ENCODE measurements around the gene CDIPT.
"Not testable (repeated sequence)": the region's sequence is repeated elsewhere in the genome, so short reads cannot be mapped to it uniquely, and the experiment has no call there.

CDIPT gene

DNA sequence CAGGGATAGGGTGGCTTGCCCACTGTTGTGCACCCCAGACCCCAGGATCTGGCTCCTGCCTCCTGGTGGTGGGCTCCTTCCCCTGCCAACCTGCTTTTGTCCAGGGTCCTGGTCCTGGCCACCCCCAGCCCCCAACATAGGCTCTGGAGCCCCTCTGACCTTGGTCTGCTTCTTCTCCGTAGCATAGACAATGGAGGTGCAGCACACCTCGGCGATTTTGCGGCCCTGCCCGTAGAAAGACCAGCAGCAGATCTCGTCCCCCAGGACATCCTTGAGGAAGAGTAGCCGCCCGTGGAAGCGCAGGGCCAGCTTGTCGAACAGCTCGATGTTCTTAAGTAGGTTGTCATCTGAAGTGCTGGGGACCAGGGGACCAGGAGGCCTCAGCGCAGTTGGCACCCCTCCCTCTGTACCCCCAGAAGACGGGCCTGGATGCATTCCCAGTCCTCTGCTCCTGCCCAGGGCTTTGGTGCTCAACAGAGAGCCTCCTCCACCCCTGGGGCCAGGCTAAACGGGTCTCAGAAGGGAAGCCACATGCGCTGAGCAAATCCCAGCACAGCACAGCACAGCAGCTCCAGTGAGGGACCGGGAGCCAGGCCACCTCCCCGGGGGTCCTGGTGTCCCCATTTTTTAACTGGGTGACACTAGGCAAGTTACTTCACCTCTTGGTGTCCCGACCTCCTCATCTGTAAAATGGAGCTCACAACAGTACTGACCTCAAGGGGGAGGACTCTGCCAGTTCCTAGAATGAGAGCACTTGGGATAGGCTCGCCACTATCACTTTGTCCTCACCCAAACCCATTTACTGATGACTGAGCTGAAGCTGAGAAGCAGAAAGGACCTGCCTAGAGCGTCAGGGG is 48.0 kb upstream of the CDIPT start:
- H3K4me2 ChIP-seq (ENCODE audit: low read length, poor library complexity, severe bottlenecking), result no peak overlapping the region
- no peak overlapping the region for H3K14ac ChIP-seq (ENCODE audit: low read length in 2 of 2)
- no peak overlapping the region for H2BK5ac ChIP-seq (ENCODE audit: low read depth, low read length, poor library complexity, severe bottlenecking)
- no peak overlapping the region for H2BK12ac ChIP-seq (ENCODE audit: low read length in 2 of 2)
- no peak overlapping the region for H2AK5ac ChIP-seq (ENCODE audit: low read length, severe bottlenecking)
- no peak overlapping the region for H3K18ac ChIP-seq (ENCODE audit: low read depth in 1 of 2, low read length in 2 of 2)
- H3K9ac ChIP-seq (ENCODE audit: low read length), result no peak overlapping the region
- 91% methylated on average over 20 of the region's 20 CpGs for WGBS
- H2AFZ ChIP-seq (ENCODE audit: low read depth, low read length), result no peak overlapping the region
- no peak overlapping the region for H3K4me3 ChIP-seq (ENCODE audit: insufficient read depth in 1 of 2, low read depth in 1 of 2, low read length in 2 of 2)
- H2BK15ac ChIP-seq (ENCODE audit: low read depth, poor library complexity, severe bottlenecking), result no peak overlapping the region
- peaks cover 44 to 47% of the 10 kb centered on the region in 2 experiments for H3K36me3 ChIP-seq (ENCODE audit: control insufficient read depth in 1 of 2, insufficient read depth in 2 of 2, low read depth in 1 of 2, low read length in 2 of 2)
- no peak overlapping the region for H3K27ac ChIP-seq (ENCODE audit: low read length, poor library complexity, severe bottlenecking)
- no peaks in the 10 kb centered on the region for H3K9me3 ChIP-seq (ENCODE audit: control insufficient read depth, low read length)
- no peak overlapping the region for H4K8ac ChIP-seq (ENCODE audit: low read length)
- H2BK120ac ChIP-seq (ENCODE audit: low read depth, low read length), result no peak overlapping the region
- peaks cover 12% of the 10 kb centered on the region for H3K79me1 ChIP-seq (replicated peaks; ENCODE audit: low read length, poor library complexity, severe bottlenecking)
- no peak overlapping the region for H3K23ac ChIP-seq (ENCODE audit: low read length in 2 of 2)
- H4K91ac ChIP-seq (ENCODE audit: low read length), result no peak overlapping the region
- H3K4me1 ChIP-seq (ENCODE audit: control insufficient read depth, insufficient read depth, low read depth, low read length), result peaks cover 2% of the 10 kb centered on the region
- DNase-seq, result no peak
- no peak overlapping the region for H3K4ac ChIP-seq (ENCODE audit: low read depth in 1 of 2, low read length in 2 of 2)
- H3K27me3 ChIP-seq (ENCODE audit: control insufficient read depth in 1 of 2, insufficient read depth in 1 of 2, low read length in 2 of 2), result no peaks in the 10 kb centered on the region

DNA sequence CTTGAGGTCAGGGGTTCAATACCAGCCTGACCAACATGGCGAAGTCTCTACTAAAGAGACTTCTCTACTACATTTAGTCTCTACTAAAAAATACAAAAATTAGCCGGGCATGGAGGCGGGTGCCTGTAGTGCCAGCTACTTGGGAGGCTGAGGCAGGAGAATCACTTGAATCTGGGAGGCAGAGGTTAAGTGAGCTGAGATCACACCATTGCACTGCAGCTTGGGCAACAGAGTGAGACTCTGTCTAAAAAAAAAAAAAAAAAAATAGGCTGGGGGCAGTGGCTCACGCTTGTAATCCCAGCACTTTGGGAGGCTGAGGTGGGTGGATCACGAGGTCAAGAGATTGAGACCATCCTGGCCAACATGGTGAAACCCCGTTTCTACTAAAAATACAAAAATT is 46.8 kb upstream of the CDIPT start:
- not testable (repeated sequence) for H3K9me3 ChIP-seq (ENCODE audit: control insufficient read depth, low read length); H3K27me3 ChIP-seq (ENCODE audit: control insufficient read depth in 1 of 2, insufficient read depth in 1 of 2, low read length in 2 of 2)
- 100% methylated on average over 4 of the region's 6 CpGs for WGBS

DNA sequence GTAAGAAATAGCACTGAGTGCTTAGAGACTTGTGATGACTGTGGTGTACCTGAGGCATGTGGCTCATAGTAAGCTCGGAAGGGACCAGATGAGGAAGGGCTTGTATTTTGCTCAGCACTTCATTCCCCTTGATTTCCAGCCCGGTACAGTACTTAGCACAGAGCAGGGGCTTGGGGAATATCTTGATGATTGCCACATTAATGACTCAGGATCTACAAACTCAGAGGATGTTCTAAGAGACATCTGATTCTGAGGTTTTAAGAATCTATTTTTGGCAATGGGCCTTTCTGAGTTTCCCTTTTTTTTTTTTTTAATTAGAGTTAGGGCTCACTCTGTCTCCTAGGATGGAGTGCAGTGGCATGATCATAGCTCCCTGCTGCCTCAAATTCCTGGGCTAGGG is 46.4 kb upstream of the CDIPT start:
- no peak overlapping the region for H3K4me3 ChIP-seq (ENCODE audit: insufficient read depth in 1 of 2, low read depth in 1 of 2, low read length in 2 of 2)
- H3K27me3 ChIP-seq (ENCODE audit: control insufficient read depth in 1 of 2, insufficient read depth in 1 of 2, low read length in 2 of 2), result no peaks in the 10 kb centered on the region
- H3K4ac ChIP-seq (ENCODE audit: low read depth in 1 of 2, low read length in 2 of 2), result no peak overlapping the region
- no peak overlapping the region for H2BK12ac ChIP-seq (ENCODE audit: low read length in 2 of 2)
- H3K23ac ChIP-seq (ENCODE audit: low read length in 2 of 2), result no peak overlapping the region
- H2AK5ac ChIP-seq (ENCODE audit: low read length, severe bottlenecking), result no peak overlapping the region
- H3K4me2 ChIP-seq (ENCODE audit: low read length, poor library complexity, severe bottlenecking), result no peak overlapping the region
- H2BK120ac ChIP-seq (ENCODE audit: low read depth, low read length), result no peak overlapping the region
- H3K9ac ChIP-seq (ENCODE audit: low read length), result no peak overlapping the region
- WGBS, result 71% methylated on average over 1 of the region's 2 CpGs
- no peak overlapping the region for H2BK15ac ChIP-seq (ENCODE audit: low read depth, poor library complexity, severe bottlenecking)
- no peak overlapping the region for H4K8ac ChIP-seq (ENCODE audit: low read length)
- no peak overlapping the region for H2BK5ac ChIP-seq (ENCODE audit: low read depth, low read length, poor library complexity, severe bottlenecking)
- no peaks in the 10 kb centered on the region for H3K9me3 ChIP-seq (ENCODE audit: control insufficient read depth, low read length)
- DNase-seq, result peak; percentile 47
- H3K36me3 ChIP-seq (ENCODE audit: control insufficient read depth in 1 of 2, insufficient read depth in 2 of 2, low read depth in 1 of 2, low read length in 2 of 2), result peaks cover 31 to 54% of the 10 kb centered on the region in 2 experiments
- H3K79me1 ChIP-seq (replicated peaks; ENCODE audit: low read length, poor library complexity, severe bottlenecking), result peaks cover 13% of the 10 kb centered on the region
- H4K91ac ChIP-seq (ENCODE audit: low read length), result no peak overlapping the region
- H3K4me1 ChIP-seq (ENCODE audit: control insufficient read depth, insufficient read depth, low read depth, low read length), result peaks cover 4% of the 10 kb centered on the region
- H2AFZ ChIP-seq (ENCODE audit: low read depth, low read length), result no peak overlapping the region
- H3K18ac ChIP-seq (ENCODE audit: low read depth in 1 of 2, low read length in 2 of 2), result no peak overlapping the region
- H3K14ac ChIP-seq (ENCODE audit: low read length in 2 of 2), result no peak overlapping the region
- H3K27ac ChIP-seq (ENCODE audit: low read length, poor library complexity, severe bottlenecking), result no peak overlapping the region

More for the DNA sequence above, 46.8 kb upstream of the CDIPT start:
- not testable (repeated sequence) for H4K91ac ChIP-seq (ENCODE audit: low read length); H3K4me3 ChIP-seq (ENCODE audit: insufficient read depth in 1 of 2, low read depth in 1 of 2, low read length in 2 of 2); H2BK15ac ChIP-seq (ENCODE audit: low read depth, poor library complexity, severe bottlenecking); H2BK5ac ChIP-seq (ENCODE audit: low read depth, low read length, poor library complexity, severe bottlenecking); H2BK12ac ChIP-seq (ENCODE audit: low read length in 2 of 2); H3K23ac ChIP-seq (ENCODE audit: low read length in 2 of 2); H3K18ac ChIP-seq (ENCODE audit: low read depth in 1 of 2, low read length in 2 of 2); H3K4me1 ChIP-seq (ENCODE audit: control insufficient read depth, insufficient read depth, low read depth, low read length); H3K14ac ChIP-seq (ENCODE audit: low read length in 2 of 2); H2AK5ac ChIP-seq (ENCODE audit: low read length, severe bottlenecking); H2AFZ ChIP-seq (ENCODE audit: low read depth, low read length); H2BK120ac ChIP-seq (ENCODE audit: low read depth, low read length); H3K4me2 ChIP-seq (ENCODE audit: low read length, poor library complexity, severe bottlenecking); H3K27ac ChIP-seq (ENCODE audit: low read length, poor library complexity, severe bottlenecking); H4K8ac ChIP-seq (ENCODE audit: low read length); DNase-seq; H3K9ac ChIP-seq (ENCODE audit: low read length); H3K4ac ChIP-seq (ENCODE audit: low read depth in 1 of 2, low read length in 2 of 2)
- peaks cover 36 to 55% of the 10 kb centered on the region in 2 experiments for H3K36me3 ChIP-seq (ENCODE audit: control insufficient read depth in 1 of 2, insufficient read depth in 2 of 2, low read depth in 1 of 2, low read length in 2 of 2)
- peaks cover 13% of the 10 kb centered on the region for H3K79me1 ChIP-seq (replicated peaks; ENCODE audit: low read length, poor library complexity, severe bottlenecking)

DNA sequence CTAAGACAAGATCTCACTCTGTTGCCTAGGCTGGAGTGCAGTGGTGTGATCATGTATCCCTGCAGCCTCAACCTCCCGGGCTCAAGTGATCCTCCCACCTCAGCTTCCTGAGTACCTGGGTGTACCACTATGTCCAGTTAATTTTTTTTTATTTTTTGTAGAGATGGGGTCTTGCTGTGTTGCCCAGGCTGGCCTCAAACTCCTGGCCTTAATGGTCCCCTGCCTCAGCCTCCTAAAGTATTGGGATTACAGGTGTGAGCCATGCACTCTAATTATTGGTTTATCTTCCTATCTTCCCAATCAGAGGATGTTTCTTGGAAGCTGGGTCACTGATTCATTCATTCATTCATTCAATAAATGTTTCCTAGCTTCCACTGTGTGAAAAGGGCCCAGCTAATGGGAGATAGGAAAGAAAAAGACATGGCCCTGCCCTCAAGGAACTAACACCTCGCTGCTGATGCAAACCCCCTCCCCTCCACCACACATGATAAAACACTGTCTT is 45.7 kb upstream of the CDIPT start:
- Histone ChIP-seq H2BK120ac (ENCODE audit: low read depth, low read length) (no peak overlapping the region), H2BK12ac (ENCODE audit: low read length in 2 of 2) (no peak overlapping the region), H2BK15ac (ENCODE audit: low read depth, poor library complexity, severe bottlenecking) (no peak overlapping the region), H2AFZ (ENCODE audit: low read depth, low read length) (no peak overlapping the region), H4K8ac (ENCODE audit: low read length) (no peak overlapping the region), H3K4me1 (ENCODE audit: control insufficient read depth, insufficient read depth, low read depth, low read length) (peaks cover 4% of the 10 kb centered on the region), H3K27me3 (ENCODE audit: control insufficient read depth in 1 of 2, insufficient read depth in 1 of 2, low read length in 2 of 2) (no peaks in the 10 kb centered on the region), H3K9me3 (ENCODE audit: control insufficient read depth, low read length) (no peaks in the 10 kb centered on the region), H3K27ac (ENCODE audit: low read length, poor library complexity, severe bottlenecking) (no peak overlapping the region), H3K18ac (ENCODE audit: low read depth in 1 of 2, low read length in 2 of 2) (no peak overlapping the region), H2AK5ac (ENCODE audit: low read length, severe bottlenecking) (no peak overlapping the region), H3K79me1 (replicated peaks; ENCODE audit: low read length, poor library complexity, severe bottlenecking) (peaks cover 9% of the 10 kb centered on the region), H4K91ac (ENCODE audit: low read length) (no peak overlapping the region), H3K23ac (ENCODE audit: low read length in 2 of 2) (no peak overlapping the region), H2BK5ac (ENCODE audit: low read depth, low read length, poor library complexity, severe bottlenecking) (no peak overlapping the region), H3K36me3 (ENCODE audit: control insufficient read depth in 1 of 2, insufficient read depth in 2 of 2, low read depth in 1 of 2, low read length in 2 of 2) (peaks cover 25 to 50% of the 10 kb centered on the region in 2 experiments), H3K4ac (ENCODE audit: low read depth in 1 of 2, low read length in 2 of 2) (no peak overlapping the region), H3K14ac (ENCODE audit: low read length in 2 of 2) (no peak overlapping the region), H3K9ac (ENCODE audit: low read length) (no peak overlapping the region), H3K4me2 (ENCODE audit: low read length, poor library complexity, severe bottlenecking) (no peak overlapping the region), H3K4me3 (ENCODE audit: insufficient read depth in 1 of 2, low read depth in 1 of 2, low read length in 2 of 2) (no peak overlapping the region)
- no peak for DNase-seq
- WGBS, result no CpG with 5 or more reads among the region's 2 CpGs

Measured in mesenchymal stem cell (in vitro differentiated cells and primary cell).